ENCODE results near the gene XNDC1N. TPM values are rescaled to one million over a fixed set of nuclear protein-coding genes. Genes with fewer than 3 reads are reported as not detected.

Gene XNDC1N
- total and polyA plus RNA-seq, 2 of the 13 experiments (the other 11 are each of a cell fraction or from before 2014, with no cell fraction given), result 3.4 to 7.5 TPM

GRCh38 chr11:71928737-71929443 is 496 bp upstream of the XNDC1N start, which contains the start of gene RNF121 (continued):
- peak; percentile 56; the same call in 1 of the 2 replicates for TF ChIP-seq PATZ1 (CRISPR knock-in tag; IDR thresholded peaks at IDR 0.05)
- TF ChIP-seq, protein P1, sequence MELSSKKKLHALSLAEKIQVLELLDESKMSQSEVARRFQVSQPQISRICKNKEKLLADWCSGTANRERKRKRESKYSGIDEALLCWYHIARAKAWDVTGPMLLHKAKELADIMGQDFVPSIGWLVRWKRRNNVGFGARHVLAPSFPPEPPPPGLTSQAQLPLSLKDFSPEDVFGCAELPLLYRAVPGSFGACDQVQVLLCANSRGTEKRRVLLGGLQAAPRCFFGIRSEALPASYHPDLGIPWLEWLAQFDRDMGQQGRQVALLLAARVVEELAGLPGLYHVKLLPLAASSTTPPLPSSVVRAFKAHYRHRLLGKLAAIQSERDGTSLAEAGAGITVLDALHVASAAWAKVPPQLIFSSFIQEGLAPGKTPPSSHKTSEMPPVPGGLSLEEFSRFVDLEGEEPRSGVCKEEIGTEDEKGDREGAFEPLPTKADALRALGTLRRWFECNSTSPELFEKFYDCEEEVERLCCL (CRISPR knock-in tag; IDR thresholded peaks at IDR 0.05; ENCODE audit: borderline replicate concordance), result no peak
- no peak for TF ChIP-seq ZNF251 (CRISPR knock-in tag; IDR thresholded peaks at IDR 0.05)
- TF ChIP-seq HDAC6 (IDR thresholded peaks at IDR 0.05; ENCODE audit: low read depth, low read length), result no peak
- TF ChIP-seq, protein P2, sequence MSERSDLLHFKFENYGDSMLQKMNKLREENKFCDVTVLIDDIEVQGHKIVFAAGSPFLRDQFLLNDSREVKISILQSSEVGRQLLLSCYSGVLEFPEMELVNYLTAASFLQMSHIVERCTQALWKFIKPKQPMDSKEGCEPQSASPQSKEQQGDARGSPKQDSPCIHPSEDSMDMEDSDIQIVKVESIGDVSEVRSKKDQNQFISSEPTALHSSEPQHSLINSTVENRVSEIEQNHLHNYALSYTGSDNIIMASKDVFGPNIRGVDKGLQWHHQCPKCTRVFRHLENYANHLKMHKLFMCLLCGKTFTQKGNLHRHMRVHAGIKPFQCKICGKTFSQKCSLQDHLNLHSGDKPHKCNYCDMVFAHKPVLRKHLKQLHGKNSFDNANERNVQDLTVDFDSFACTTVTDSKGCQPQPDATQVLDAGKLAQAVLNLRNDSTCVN (CRISPR knock-in tag; IDR thresholded peaks at IDR 0.05; ENCODE audit: borderline replicate concordance), result no peak; the same call in 1 of the 2 replicates
- TF ChIP-seq, protein P3, sequence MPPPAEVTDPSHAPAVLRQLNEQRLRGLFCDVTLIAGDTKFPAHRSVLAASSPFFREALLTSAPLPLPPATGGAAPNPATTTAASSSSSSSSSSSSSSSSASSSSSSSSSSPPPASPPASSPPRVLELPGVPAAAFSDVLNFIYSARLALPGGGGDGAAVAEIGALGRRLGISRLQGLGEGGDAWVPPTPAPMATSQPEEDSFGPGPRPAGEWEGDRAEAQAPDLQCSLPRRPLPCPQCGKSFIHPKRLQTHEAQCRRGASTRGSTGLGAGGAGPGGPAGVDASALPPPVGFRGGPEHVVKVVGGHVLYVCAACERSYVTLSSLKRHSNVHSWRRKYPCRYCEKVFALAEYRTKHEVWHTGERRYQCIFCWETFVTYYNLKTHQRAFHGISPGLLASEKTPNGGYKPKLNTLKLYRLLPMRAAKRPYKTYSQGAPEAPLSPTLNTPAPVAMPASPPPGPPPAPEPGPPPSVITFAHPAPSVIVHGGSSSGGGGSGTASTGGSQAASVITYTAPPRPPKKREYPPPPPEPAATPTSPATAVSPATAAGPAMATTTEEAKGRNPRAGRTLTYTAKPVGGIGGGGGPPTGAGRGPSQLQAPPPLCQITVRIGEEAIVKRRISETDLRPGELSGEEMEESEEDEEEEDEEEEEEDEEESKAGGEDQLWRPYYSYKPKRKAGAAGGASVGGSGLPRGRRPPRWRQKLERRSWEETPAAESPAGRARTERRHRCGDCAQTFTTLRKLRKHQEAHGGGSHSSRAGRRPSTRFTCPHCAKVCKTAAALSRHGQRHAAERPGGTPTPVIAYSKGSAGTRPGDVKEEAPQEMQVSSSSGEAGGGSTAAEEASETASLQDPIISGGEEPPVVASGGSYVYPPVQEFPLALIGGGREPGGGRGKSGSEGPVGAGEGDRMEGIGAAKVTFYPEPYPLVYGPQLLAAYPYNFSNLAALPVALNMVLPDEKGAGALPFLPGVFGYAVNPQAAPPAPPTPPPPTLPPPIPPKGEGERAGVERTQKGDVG (CRISPR knock-in tag; IDR thresholded peaks at IDR 0.05; ENCODE audit: borderline replicate concordance), result no peak
- TF ChIP-seq, protein P4, sequence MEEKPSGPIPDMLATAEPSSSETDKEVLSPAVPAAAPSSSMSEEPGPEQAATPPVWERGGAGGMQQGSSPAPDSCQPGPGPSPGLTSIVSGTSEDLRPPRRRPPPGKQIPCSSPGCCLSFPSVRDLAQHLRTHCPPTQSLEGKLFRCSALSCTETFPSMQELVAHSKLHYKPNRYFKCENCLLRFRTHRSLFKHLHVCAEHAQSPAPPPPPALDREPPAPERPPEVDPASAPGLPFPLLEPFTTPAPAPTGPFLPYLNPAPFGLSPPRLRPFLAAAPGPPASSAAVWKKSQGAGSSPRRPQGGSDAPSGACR (CRISPR knock-in tag; IDR thresholded peaks at IDR 0.05), result no peak
- TF ChIP-seq CREM (IDR thresholded peaks at IDR 0.05), result peak; percentile 89
- no peak for TF ChIP-seq CREM (CRISPR knock-in tag; IDR thresholded peaks at IDR 0.05)
